Transverse colon (tissue), 4 donors: ENCODE results near the gene LIPE. TPM values are rescaled to one million over a fixed set of nuclear protein-coding genes. Genes with fewer than 3 reads are reported as not detected.

Experiments
- DNase-seq: peaks from one replicate; pipeline ENCODE4 v3.0.0-alpha.2; 2019
- H3K27ac ChIP-seq, 4 donors: fragments of 200-600 bp; sonication (generic); 2 replicates each; pipeline ENCODE4 v1.5.1; 2016 to 2018; ENCODE audit warnings: inconsistent platforms in 4 of 4
- H3K27me3 ChIP-seq: fragments of 200-600 bp; sonication (generic); 2 replicates; pipeline ENCODE4 v1.5.1; 2017; ENCODE audit warnings: inconsistent platforms
- H3K36me3 ChIP-seq, 4 donors: fragments of 200-600 bp; sonication (generic); 2 replicates each; pipeline ENCODE4 v1.5.1; 2017 to 2019; ENCODE audit warnings: inconsistent platforms in 4 of 4
- H3K4me1 ChIP-seq, 4 donors: fragments of 200-600 bp; sonication (generic); 2 replicates each; pipeline ENCODE4 v1.5.1; 2017 to 2020; ENCODE audit warnings: inconsistent platforms in 4 of 4
- H3K4me3 ChIP-seq, 4 donors: fragments of 200-600 bp; sonication (generic); 1 replicate in 1 of 4; 2 replicates in 3 of 4; pipeline versions ENCODE4 v1.5.1 to v1.6.1; 2017 to 2019; ENCODE audit warnings: inconsistent platforms in 4 of 4
- H3K9me3 ChIP-seq, 2 donors: fragments of 200-600 bp; sonication (generic); 2 replicates each; pipeline ENCODE4 v1.5.1; 2017 to 2019; ENCODE audit warnings: inconsistent platforms in 2 of 2
- EP300 ChIP-seq: sonication (generic); formaldehyde crosslinking; IDR thresholded peaks from one replicate; pipeline ENCODE4 v1.6.1; 2017; ENCODE audit warnings: antibody characterized with exemption, low read depth
- POLR2A ChIP-seq: fragments of 450-650 bp; IDR thresholded peaks from one replicate; pipeline ENCODE4 v1.6.1; 2016; ENCODE audit warnings: antibody characterized with exemption, mild to moderate bottlenecking, moderate library complexity
- POLR2AphosphoS5 ChIP-seq, 3 donors: sonication (generic); formaldehyde crosslinking; IDR thresholded peaks; one replicate each; pipeline ENCODE4 v1.6.1; 2016; ENCODE audit warnings: antibody characterized with exemption in 3 of 3
- WGBS, 2 donors: methylation state at CpG; one replicate each; pipeline ENCODE4 v1.1.5; 2018; ENCODE audit warnings: low coverage in 1 of 2; 5-methylcytosine and 5-hydroxymethylcytosine counted together
- in situ Hi-C, 4 donors: fragments of 200-750 bp; cut with MboI; loops; one replicate each; pipeline versions ENCODE4 v1.15.0 to v1.15.1; 2017; ENCODE audit warnings: low sequenced_read_pairs in 3 of 4, low pct_ligation_motif_present in 1 of 4, low pct_unique_long_range_greater_than_20kb in 1 of 4
- intact Hi-C: fragments of 100-400 bp; cut with DNase I; formaldehyde crosslinking; loops from one replicate; pipeline ENCODE4 v1.15.1; 2023; ENCODE audit warnings: low total_unique reads
- total RNA-seq, 4 donors: library from RNA; depleted of rRNA; stranded (reverse); fragments of >200 nt; gene quantifications; one replicate each; pipeline ENCODE4 v1.1.0, GENCODE V29; 2016
- TF ChIP-seq, protein P1 (sequence below), 5 experiments: fragments of 200-600 bp in 3 of 5; fragments of 450-650 bp in 2 of 5; sonication (generic) in 3 of 5; IDR thresholded peaks; 1 replicate in 2 of 5; 2 replicates in 3 of 5; pipeline ENCODE4 v1.5.1; 2016 to 2017; ENCODE audit warnings: antibody characterized with exemption in 5 of 5, inconsistent platforms in 3 of 5, mild to moderate bottlenecking in 2 of 5, moderate library complexity in 1 of 5

The LIPE gene
- total RNA-seq, 4 donors from 2014 or later: 7.1 to 60.2 (median 25.9) TPM

GRCh38 chr19:42370626-42371175 lies 56.5 kb downstream of the LIPE start:
- no peak for TF ChIP-seq POLR2AphosphoS5 (IDR thresholded peaks at IDR 0.05)
- no peak for TF ChIP-seq EP300
- TF ChIP-seq, protein P1, sequence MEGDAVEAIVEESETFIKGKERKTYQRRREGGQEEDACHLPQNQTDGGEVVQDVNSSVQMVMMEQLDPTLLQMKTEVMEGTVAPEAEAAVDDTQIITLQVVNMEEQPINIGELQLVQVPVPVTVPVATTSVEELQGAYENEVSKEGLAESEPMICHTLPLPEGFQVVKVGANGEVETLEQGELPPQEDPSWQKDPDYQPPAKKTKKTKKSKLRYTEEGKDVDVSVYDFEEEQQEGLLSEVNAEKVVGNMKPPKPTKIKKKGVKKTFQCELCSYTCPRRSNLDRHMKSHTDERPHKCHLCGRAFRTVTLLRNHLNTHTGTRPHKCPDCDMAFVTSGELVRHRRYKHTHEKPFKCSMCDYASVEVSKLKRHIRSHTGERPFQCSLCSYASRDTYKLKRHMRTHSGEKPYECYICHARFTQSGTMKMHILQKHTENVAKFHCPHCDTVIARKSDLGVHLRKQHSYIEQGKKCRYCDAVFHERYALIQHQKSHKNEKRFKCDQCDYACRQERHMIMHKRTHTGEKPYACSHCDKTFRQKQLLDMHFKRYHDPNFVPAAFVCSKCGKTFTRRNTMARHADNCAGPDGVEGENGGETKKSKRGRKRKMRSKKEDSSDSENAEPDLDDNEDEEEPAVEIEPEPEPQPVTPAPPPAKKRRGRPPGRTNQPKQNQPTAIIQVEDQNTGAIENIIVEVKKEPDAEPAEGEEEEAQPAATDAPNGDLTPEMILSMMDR (IDR thresholded peaks at IDR 0.05): no peak
- TF ChIP-seq POLR2A: no peak
- intact Hi-C loops: no loop called here
- in situ Hi-C loops: no loop called here
- DNase-seq: no peak
- 84% methylated on average over 11 of the region's 12 CpGs; no CpG with 5 or more reads in 1 of the 2 donors for WGBS, 2 donors
- H3K36me3 ChIP-seq: no peaks in the 10 kb centered on the region
- no peak overlapping the region for H3K4me3 ChIP-seq
- no peaks in the 10 kb centered on the region for H3K27me3 ChIP-seq
- no peaks in the 10 kb centered on the region for H3K9me3 ChIP-seq
- no peak overlapping the region for H3K27ac ChIP-seq
- H3K4me1 ChIP-seq: no peaks in the 10 kb centered on the region

GRCh38 chr19:42370068-42370520 lies 57.1 kb downstream of the LIPE start:
- Histone ChIP-seq H3K27ac (no peak overlapping the region), H3K27me3 (no peaks in the 10 kb centered on the region), H3K36me3 (no peaks in the 10 kb centered on the region), H3K9me3 (no peaks in the 10 kb centered on the region), H3K4me1 (no peaks in the 10 kb centered on the region), H3K4me3 (no peak overlapping the region)
- WGBS, 2 donors: 57 to 74% methylated on average over 8 to 9 of the region's 9 CpGs
- TF ChIP-seq POLR2A (no peak), EP300 (no peak), POLR2AphosphoS5 (IDR thresholded peaks at IDR 0.05) (no peak)
- TF ChIP-seq, protein P1 (IDR thresholded peaks at IDR 0.05): no peak
- intact Hi-C loops: no loop called here
- DNase-seq: no peak
- in situ Hi-C loops: no loop called here

DNA sequence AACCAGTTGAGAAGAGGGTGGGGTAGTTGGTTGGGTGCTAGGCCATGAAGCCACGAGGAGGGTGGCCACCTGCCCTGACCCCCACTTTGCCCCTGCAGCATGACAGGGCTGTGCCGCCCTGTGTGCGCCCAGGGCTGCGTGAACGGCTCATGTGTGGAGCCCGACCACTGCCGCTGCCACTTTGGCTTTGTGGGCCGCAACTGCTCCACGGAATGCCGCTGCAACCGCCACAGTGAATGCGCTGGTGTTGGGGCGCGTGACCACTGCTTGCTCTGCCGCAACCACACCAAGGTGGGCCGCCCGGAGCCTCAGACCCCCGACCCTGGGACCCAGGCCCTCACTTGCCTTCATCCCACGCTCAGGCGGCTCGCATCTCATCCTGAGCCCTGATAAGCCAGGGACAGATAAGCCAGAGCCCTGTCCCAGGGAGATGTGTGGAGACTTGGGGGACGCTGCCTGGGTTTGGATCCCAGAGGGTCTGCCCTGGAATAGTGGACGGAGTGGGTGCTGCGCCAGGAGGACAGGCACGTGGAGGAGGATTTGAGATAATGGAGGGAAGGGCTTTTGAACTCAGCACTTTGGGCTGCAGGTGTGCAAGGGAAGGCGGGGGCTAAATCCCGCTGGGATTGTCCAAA lies 57.6 kb downstream of the LIPE start:
- in situ Hi-C loops: no loop called here

GRCh38 chr19:42368765-42369164 lies 58.4 kb downstream of the LIPE start:
- Histone ChIP-seq H3K4me3 (no peak overlapping the region), H3K4me1 (no peaks in the 10 kb centered on the region), H3K27ac (no peak overlapping the region), H3K36me3 (no peaks in the 10 kb centered on the region), H3K9me3 (no peaks in the 10 kb centered on the region), H3K27me3 (no peaks in the 10 kb centered on the region)
- TF ChIP-seq POLR2AphosphoS5 (IDR thresholded peaks at IDR 0.05): no peak
- TF ChIP-seq, protein P1 (IDR thresholded peaks at IDR 0.05): no peak
- no peak for TF ChIP-seq POLR2A
- TF ChIP-seq EP300: no peak
- in situ Hi-C loops (no loop called here), intact Hi-C loops (no loop called here)
- 92 to 100% methylated on average over 1 to 15 of the region's 15 CpGs for WGBS, 2 donors
- DNase-seq: no peak

More for the DNA sequence above, 57.6 kb downstream of the LIPE start:
- no peaks in the 10 kb centered on the region for H3K9me3 ChIP-seq
- TF ChIP-seq POLR2A (no peak), POLR2AphosphoS5 (IDR thresholded peaks at IDR 0.05) (no peak), EP300 (no peak)
- TF ChIP-seq, protein P1 (IDR thresholded peaks at IDR 0.05): no peak
- H3K27me3 ChIP-seq: no peaks in the 10 kb centered on the region
- H3K4me3 ChIP-seq: no peak overlapping the region
- H3K27ac ChIP-seq: no peak overlapping the region
- H3K4me1 ChIP-seq: no peaks in the 10 kb centered on the region
- intact Hi-C loops: no loop called here
- DNase-seq: no peak
- 92 to 100% methylated on average over 2 to 27 of the region's 27 CpGs for WGBS, 2 donors
- H3K36me3 ChIP-seq: no peaks in the 10 kb centered on the region
